Keratinocyte (primary cell): ENCODE measurements around the gene ZMIZ1.

ENCODE experiments used
- EZH2 ChIP-seq: IDR thresholded peaks from one replicate; pipeline ENCODE4 v1.6.1; 2012; ENCODE audit warnings: inconsistent platforms, mild to moderate bottlenecking, low read length, moderate library complexity
- TF ChIP-seq, protein P1 (sequence below), 3 experiments: IDR thresholded peaks in 1 of 3; conservative IDR thresholded peaks in 1 of 3; optimal IDR thresholded peaks in 1 of 3; 2 replicates in 2 of 3; 3 replicates in 1 of 3; pipeline versions ENCODE3 to v1.5.1; 2011; ENCODE audit warnings: low read length in 3 of 3, mild to moderate bottlenecking in 3 of 3, moderate library complexity in 2 of 3, control low read depth in 1 of 3, inconsistent platforms in 1 of 3; ENCODE audit not compliant: insufficient read depth in 2 of 3; ENCODE audit errors: extremely low read depth in 1 of 3

DNA sequence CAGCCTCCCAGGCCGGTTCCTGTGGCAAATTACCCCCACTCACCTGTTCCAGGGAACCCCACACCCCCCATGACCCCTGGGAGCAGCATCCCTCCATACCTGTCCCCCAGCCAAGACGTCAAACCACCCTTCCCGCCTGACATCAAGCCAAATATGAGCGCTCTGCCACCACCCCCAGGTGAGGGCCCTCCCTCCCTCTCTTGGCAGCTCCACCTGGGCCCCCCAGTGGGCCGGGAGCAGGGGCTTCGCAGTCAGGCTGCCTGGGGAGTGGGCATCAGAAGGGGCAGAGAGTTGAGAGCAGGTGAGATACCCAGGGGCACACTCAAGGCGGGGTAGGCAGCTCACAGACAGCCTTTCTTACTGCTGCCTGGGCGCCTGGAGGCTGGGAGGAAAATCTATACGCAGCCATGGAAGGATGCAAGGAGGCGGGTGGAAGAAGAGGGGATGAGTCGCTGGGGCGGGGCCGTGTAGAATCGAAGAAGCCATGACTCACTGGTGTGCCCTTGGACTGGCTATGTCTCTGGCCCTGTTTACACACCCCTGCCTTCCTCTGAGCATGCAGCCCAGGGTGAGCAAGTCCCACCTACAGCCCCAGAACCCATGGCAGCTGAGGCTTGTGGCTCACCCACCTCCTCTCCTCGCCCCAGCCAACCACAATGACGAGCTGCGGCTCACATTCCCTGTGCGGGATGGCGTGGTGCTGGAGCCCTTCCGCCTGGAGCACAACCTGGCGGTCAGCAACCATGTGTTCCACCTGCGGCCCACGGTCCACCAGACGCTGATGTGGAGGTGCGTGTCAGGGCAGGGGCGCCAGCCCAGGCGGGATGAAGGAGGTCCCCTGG is 229.9 kb downstream of the ZMIZ1 start:
- TF ChIP-seq, protein P1, sequence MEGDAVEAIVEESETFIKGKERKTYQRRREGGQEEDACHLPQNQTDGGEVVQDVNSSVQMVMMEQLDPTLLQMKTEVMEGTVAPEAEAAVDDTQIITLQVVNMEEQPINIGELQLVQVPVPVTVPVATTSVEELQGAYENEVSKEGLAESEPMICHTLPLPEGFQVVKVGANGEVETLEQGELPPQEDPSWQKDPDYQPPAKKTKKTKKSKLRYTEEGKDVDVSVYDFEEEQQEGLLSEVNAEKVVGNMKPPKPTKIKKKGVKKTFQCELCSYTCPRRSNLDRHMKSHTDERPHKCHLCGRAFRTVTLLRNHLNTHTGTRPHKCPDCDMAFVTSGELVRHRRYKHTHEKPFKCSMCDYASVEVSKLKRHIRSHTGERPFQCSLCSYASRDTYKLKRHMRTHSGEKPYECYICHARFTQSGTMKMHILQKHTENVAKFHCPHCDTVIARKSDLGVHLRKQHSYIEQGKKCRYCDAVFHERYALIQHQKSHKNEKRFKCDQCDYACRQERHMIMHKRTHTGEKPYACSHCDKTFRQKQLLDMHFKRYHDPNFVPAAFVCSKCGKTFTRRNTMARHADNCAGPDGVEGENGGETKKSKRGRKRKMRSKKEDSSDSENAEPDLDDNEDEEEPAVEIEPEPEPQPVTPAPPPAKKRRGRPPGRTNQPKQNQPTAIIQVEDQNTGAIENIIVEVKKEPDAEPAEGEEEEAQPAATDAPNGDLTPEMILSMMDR (optimal IDR thresholded peaks at IDR 0.05 in 1 of 3, IDR thresholded peaks at IDR 0.05 in 1 of 3, conservative IDR thresholded peaks at IDR 0.05 in 1 of 3; ENCODE audit: extremely low read depth in 1 of 3, insufficient read depth in 2 of 3, low read length in 3 of 3) = no peak
- no peak for TF ChIP-seq EZH2
